T-helper 1 cell treated with Interleukin-12 subunit alpha and Interleukin-12 subunit beta and Interleukin-4 antibody, amounts not matched to agents 30 μg/mL and 1 μg/mL, for 36 hours (primary cell): ENCODE measurements around the gene ATXN10.

ENCODE experiments used
- H3K27ac Mint-ChIP-seq: one replicate; pipeline ENCODE4 v1.8.0; 2021; ENCODE audit warnings: mild to moderate bottlenecking, mixed read lengths
- H3K27me3 Mint-ChIP-seq: one replicate; pipeline ENCODE4 v1.8.0; 2021; ENCODE audit warnings: low read depth, mixed read lengths
- H3K36me3 Mint-ChIP-seq: one replicate; pipeline ENCODE4 v1.8.0; 2021; ENCODE audit warnings: low read depth, mixed read lengths
- H3K4me1 Mint-ChIP-seq: one replicate; pipeline ENCODE4 v1.8.0; 2021; ENCODE audit warnings: low read depth, mixed read lengths
- H3K4me3 Mint-ChIP-seq: one replicate; pipeline ENCODE4 v1.8.0; 2021; ENCODE audit warnings: mild to moderate bottlenecking, moderate library complexity, mixed read lengths
- H3K9me3 Mint-ChIP-seq: one replicate; pipeline ENCODE4 v1.8.0; 2021; ENCODE audit warnings: mixed read lengths

ATXN10 gene

DNA sequence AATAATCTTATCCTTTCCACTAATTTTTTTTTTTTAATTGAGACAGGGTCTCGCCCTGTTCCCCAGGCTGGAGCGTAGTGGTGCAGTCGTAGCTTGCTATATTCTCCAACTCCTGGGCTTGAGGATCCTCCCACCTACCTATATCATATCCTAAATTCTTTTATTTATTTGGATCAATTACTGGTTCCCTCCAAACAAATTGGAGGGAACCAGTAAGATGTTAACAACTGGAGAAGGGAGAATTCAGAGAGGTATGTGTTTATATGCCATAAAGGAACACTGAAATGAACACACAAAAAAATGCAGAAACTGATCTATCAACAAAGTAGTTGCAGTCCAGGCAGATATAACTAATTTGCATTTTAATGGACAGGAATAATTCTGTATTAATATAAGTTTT lies 63.6 kb downstream of the ATXN10 start:
- Mint-ChIP-seq H3K9me3 (no peaks in the 10 kb centered on the region), H3K4me1 (peaks cover 1% of the 10 kb centered on the region), H3K27me3 (no peaks in the 10 kb centered on the region), H3K27ac (no peak overlapping the region), H3K36me3 (peaks cover 22% of the 10 kb centered on the region), H3K4me3 (no peak overlapping the region)

GRCh38 chr22:45738206-45738605 lies 66.6 kb downstream of the ATXN10 start:
- peaks cover 31% of the 10 kb centered on the region for H3K36me3 Mint-ChIP-seq
- H3K4me1 Mint-ChIP-seq, result peaks cover 2% of the 10 kb centered on the region
- peaks cover 6% of the 10 kb centered on the region for H3K9me3 Mint-ChIP-seq
- H3K4me3 Mint-ChIP-seq, result no peak overlapping the region
- H3K27ac Mint-ChIP-seq, result no peak overlapping the region
- no peaks in the 10 kb centered on the region for H3K27me3 Mint-ChIP-seq

DNA sequence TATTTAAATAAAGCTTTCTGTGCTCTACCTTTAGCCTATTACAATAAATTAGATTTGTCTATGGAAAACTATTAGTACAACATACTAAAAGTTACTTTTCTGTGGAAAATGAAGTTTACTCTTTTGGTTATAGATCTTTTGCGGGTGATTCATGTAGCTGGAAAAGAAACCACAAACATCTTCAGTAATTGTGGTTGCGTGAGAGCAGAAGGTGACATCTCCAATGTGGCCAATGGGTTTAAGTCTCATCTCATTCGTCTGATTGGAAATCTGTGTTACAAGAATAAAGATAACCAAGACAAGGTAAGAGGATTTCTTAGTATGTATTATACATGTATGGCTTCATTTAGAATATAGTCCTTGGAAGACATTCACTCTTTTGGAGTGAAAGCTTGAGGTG lies 68.6 kb downstream of the ATXN10 start:
- Mint-ChIP-seq H3K4me1 (peaks cover 2% of the 10 kb centered on the region), H3K27ac (no peak overlapping the region), H3K36me3 (peaks cover 33% of the 10 kb centered on the region), H3K9me3 (peaks cover 6% of the 10 kb centered on the region), H3K27me3 (no peaks in the 10 kb centered on the region), H3K4me3 (no peak overlapping the region)

- Mint-ChIP-seq H3K4me3 (no peak overlapping the region), H3K27me3 (no peaks in the 10 kb centered on the region), H3K27ac (no peak overlapping the region), H3K4me1 (peaks cover 2% of the 10 kb centered on the region), H3K36me3 (peaks cover 34% of the 10 kb centered on the region), H3K9me3 (peaks cover 6% of the 10 kb centered on the region)
Observed at GRCh38 chr22:45742866-45743450, 71.3 kb downstream of the ATXN10 start.

GRCh38 chr22:45743687-45744086 lies 72.1 kb downstream of the ATXN10 start:
- Mint-ChIP-seq H3K36me3 (peaks cover 32% of the 10 kb centered on the region), H3K4me1 (peaks cover 2% of the 10 kb centered on the region), H3K27me3 (no peaks in the 10 kb centered on the region), H3K27ac (no peak overlapping the region), H3K4me3 (no peak overlapping the region), H3K9me3 (peaks cover 6% of the 10 kb centered on the region)

- no peak overlapping the region for H3K27ac Mint-ChIP-seq
- H3K4me3 Mint-ChIP-seq, result no peak overlapping the region
- no peaks in the 10 kb centered on the region for H3K27me3 Mint-ChIP-seq
- H3K36me3 Mint-ChIP-seq, result peaks cover 27% of the 10 kb centered on the region
- peaks cover 2% of the 10 kb centered on the region for H3K4me1 Mint-ChIP-seq
- peaks cover 6% of the 10 kb centered on the region for H3K9me3 Mint-ChIP-seq
Observed at GRCh38 chr22:45744442-45744841, 72.8 kb downstream of the ATXN10 start.

DNA sequence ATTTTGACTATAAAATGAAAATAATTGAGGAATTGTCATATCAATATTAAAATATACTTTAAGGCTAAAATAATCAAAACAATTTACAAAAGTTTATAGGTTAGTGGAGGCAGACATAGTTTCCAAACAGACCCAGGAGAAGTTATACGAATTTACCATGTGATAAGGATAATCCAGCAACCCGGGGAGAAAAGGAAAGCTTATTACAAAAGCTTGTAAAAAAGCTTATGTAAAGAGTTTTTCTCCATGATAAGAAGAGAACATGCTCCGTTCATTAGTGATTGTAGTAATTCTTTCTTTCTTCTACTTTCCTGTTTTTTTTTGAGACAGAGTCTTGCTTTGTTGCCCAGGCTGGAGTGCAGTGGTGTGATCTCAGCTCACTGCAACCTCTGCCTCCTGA lies 79.0 kb downstream of the ATXN10 start:
- Mint-ChIP-seq H3K4me3 (no peak overlapping the region), H3K9me3 (no peaks in the 10 kb centered on the region), H3K4me1 (no peaks in the 10 kb centered on the region), H3K36me3 (peaks cover 3% of the 10 kb centered on the region), H3K27ac (no peak overlapping the region), H3K27me3 (no peaks in the 10 kb centered on the region)

- no peaks in the 10 kb centered on the region for H3K36me3 Mint-ChIP-seq
- H3K4me1 Mint-ChIP-seq, result no peaks in the 10 kb centered on the region
- H3K27me3 Mint-ChIP-seq, result no peaks in the 10 kb centered on the region
- no peak overlapping the region for H3K4me3 Mint-ChIP-seq
- no peak overlapping the region for H3K27ac Mint-ChIP-seq
- no peaks in the 10 kb centered on the region for H3K9me3 Mint-ChIP-seq
Observed at GRCh38 chr22:45752036-45752435, 80.4 kb downstream of the ATXN10 start.

DNA sequence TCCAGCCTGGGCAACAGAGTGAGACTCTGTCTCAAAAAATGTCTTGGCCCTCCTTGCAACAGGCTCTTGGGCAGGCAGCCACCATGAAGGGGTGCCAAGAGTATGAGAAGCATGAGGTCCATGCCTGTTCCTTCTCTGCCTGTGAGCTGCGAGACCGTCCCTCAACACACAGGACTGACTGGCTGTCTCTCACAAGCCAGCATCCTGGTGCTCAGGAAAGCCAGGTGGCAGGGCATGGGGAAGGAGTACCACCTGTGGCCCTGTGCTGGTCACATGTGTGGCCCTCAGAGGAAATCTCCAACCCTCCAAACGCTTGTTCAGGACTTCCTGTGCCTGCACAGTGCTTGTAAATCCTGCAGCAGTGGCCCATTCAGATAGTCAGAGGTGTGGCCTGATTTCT lies 83.2 kb downstream of the ATXN10 start:
- Mint-ChIP-seq H3K9me3 (no peaks in the 10 kb centered on the region), H3K4me3 (no peak overlapping the region), H3K36me3 (no peaks in the 10 kb centered on the region), H3K4me1 (no peaks in the 10 kb centered on the region), H3K27ac (no peak overlapping the region), H3K27me3 (no peaks in the 10 kb centered on the region)

DNA sequence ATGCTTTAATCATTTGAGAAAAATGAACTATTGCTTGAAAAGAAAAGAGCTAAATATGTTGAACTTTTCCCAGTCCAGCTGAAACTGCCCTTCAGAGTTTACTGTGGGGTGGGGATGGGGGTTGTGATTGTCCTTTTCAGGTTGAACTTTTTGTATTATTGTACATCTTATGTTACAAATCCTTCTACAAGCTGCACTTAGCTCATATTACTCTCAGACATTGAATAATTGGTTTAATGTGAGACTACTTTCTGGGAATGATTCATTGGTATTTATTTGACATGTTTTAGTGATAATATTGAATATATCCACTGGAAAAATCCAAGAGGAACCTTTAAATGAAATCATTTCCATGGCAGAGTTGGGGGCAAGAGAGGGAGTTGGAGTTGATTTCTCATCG lies 84.9 kb downstream of the ATXN10 start:
- H3K27ac Mint-ChIP-seq, result no peak overlapping the region
- no peaks in the 10 kb centered on the region for H3K27me3 Mint-ChIP-seq
- H3K4me3 Mint-ChIP-seq, result no peak overlapping the region
- H3K4me1 Mint-ChIP-seq, result no peaks in the 10 kb centered on the region
- H3K9me3 Mint-ChIP-seq, result no peaks in the 10 kb centered on the region
- no peaks in the 10 kb centered on the region for H3K36me3 Mint-ChIP-seq

DNA sequence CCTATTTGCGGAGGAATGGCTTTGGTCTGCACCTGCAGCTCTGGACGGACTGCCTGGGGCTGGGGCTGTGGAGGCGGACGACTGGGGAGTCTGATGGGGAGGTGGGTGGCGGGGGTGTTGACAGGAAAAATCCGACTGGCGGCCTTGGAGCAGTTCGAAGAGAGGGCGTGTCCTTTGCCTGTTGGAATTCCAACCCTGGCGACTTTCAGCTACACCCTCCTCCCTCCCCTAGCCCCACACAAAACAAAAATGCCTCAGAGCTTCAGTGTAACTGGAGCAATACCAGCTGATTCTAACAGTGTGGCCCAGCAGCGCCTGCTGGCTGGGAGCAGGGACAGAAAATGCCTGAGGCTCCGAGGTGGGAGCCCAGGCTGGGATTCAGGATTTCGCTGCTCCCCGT lies 85.4 kb downstream of the ATXN10 start:
- H3K4me1 Mint-ChIP-seq, result no peaks in the 10 kb centered on the region
- no peaks in the 10 kb centered on the region for H3K9me3 Mint-ChIP-seq
- H3K36me3 Mint-ChIP-seq, result no peaks in the 10 kb centered on the region
- no peak overlapping the region for H3K27ac Mint-ChIP-seq
- H3K27me3 Mint-ChIP-seq, result no peaks in the 10 kb centered on the region
- H3K4me3 Mint-ChIP-seq, result no peak overlapping the region

- Mint-ChIP-seq H3K4me3 (no peak overlapping the region), H3K36me3 (no peaks in the 10 kb centered on the region), H3K27ac (no peak overlapping the region), H3K9me3 (no peaks in the 10 kb centered on the region), H3K27me3 (no peaks in the 10 kb centered on the region), H3K4me1 (no peaks in the 10 kb centered on the region)
Observed at GRCh38 chr22:45757936-45758335, 86.3 kb downstream of the ATXN10 start.

DNA sequence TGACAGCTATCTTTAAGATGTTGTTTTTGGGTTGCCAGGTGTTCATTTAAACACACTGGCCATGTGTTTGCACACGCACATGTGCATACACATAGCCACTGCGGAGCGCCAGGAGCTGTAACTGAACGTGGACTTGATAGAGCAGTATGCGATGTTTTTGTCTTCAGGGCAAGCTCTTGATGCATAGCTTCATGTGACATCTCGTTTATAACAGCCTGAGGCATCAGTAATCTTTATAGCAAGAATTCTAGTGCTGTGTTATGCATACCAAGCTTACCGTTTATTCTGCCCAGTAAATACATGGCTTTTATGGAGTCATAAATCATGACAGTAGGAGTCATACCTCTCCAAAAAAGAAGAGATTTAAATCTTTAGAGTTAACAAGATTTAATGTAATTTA lies 87.0 kb downstream of the ATXN10 start:
- H3K4me1 Mint-ChIP-seq, result no peaks in the 10 kb centered on the region
- H3K27ac Mint-ChIP-seq, result no peak overlapping the region
- no peak overlapping the region for H3K4me3 Mint-ChIP-seq
- no peaks in the 10 kb centered on the region for H3K27me3 Mint-ChIP-seq
- H3K36me3 Mint-ChIP-seq, result no peaks in the 10 kb centered on the region
- no peaks in the 10 kb centered on the region for H3K9me3 Mint-ChIP-seq

GRCh38 chr22:45760682-45761081 lies 89.0 kb downstream of the ATXN10 start:
- no peak overlapping the region for H3K27ac Mint-ChIP-seq
- no peaks in the 10 kb centered on the region for H3K27me3 Mint-ChIP-seq
- no peaks in the 10 kb centered on the region for H3K9me3 Mint-ChIP-seq
- no peak overlapping the region for H3K4me3 Mint-ChIP-seq
- H3K4me1 Mint-ChIP-seq, result peaks cover 4% of the 10 kb centered on the region
- H3K36me3 Mint-ChIP-seq, result no peaks in the 10 kb centered on the region

GRCh38 chr22:45762545-45763235 lies 91.1 kb downstream of the ATXN10 start:
- no peaks in the 10 kb centered on the region for H3K27me3 Mint-ChIP-seq
- peaks cover 4% of the 10 kb centered on the region for H3K4me1 Mint-ChIP-seq
- H3K4me3 Mint-ChIP-seq, result no peak overlapping the region
- H3K27ac Mint-ChIP-seq, result no peak overlapping the region
- no peaks in the 10 kb centered on the region for H3K9me3 Mint-ChIP-seq
- no peaks in the 10 kb centered on the region for H3K36me3 Mint-ChIP-seq
